NCI-H774 (cell line): ENCODE data around the gene IGF2BP2.
A peak's percentile ranks its signal among the peaks of the same experiment; 100 is the strongest.
"Not testable (repeated sequence)": the region's sequence is repeated elsewhere in the genome, so short reads cannot be mapped to it uniquely, and the experiment has no call there.

Experiments used
- DNase-seq: peaks from one replicate; lab custom pipeline; 2025; lab: John Stamatoyannopoulos, UW

IGF2BP2 gene

GRCh38 chr3:185825006-185825638 is at the start of gene IGF2BP2:
IGF2BP2 (minus strand) TSS chr3:185825042; CDS start chr3:185824960, 82 bp downstream.
- no peak for DNase-seq

GRCh38 chr3:185874119-185874518 is 49.3 kb upstream of the IGF2BP2 start:
- peak; percentile 57 for DNase-seq

GRCh38 chr3:185867650-185868049 is 42.8 kb upstream of the IGF2BP2 start:
- DNase-seq = no peak

DNA sequence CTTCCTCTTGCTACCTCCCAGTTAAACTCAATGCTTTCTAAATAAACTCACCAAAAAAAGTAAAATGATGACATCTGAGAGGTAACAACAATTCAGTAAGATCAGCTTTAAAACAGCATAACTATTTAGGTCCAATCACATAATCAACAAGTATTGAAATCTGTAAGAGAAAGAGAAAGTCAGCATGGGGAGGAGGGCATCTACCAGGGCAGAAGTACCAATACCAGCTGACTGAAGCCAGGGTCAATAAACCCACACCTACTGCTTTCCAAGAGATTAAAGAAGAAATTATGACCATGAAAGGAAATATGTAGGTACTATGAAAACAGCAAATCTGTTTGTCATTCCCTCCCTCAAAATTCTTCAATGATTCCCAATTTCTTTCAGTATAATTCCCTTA is 42.2 kb upstream of the IGF2BP2 start:
- no peak for DNase-seq

DNA sequence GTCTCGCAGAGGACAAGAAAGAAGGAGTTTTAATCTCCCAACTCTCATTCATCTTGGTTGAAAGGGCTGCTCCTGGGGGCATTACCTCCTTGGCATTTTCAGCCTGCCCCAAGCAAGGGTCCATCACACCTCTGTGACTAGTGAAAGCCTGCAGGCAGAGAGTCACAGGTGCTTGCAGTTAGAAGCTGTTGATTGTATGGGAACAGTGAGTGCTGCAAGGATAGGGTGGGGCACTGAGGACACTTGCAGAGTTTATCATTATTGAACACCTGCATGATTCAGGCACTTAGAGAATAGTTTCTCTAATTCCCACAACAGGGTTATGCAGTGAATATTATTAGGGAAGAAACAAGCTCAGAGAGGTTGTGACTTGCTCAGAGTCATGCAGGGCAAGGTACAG is 41.7 kb upstream of the IGF2BP2 start:
- no peak for DNase-seq

DNA sequence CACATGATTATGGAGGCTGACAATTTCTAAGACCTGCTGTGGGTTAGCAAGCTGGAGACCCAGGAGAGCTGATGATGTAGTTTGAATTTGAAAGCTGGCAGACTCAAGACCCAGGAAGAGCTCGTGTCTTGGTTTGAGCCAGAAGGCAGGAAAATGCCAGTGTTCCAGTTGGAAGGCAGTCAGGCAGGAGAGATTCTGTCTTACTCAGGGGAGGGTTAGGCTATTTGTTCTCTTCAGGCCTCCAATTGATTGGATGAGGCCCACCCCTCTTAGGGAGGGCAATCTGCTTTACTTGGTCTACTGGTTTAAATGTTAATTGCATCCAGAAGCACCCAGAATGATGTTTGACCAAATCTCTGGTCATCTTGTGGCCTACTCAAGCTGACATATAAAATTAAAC is 40.4 kb upstream of the IGF2BP2 start:
- no peak for DNase-seq

- DNase-seq = no peak
Measured at GRCh38 chr3:185864767-185865166, 39.9 kb upstream of the IGF2BP2 start.

DNA sequence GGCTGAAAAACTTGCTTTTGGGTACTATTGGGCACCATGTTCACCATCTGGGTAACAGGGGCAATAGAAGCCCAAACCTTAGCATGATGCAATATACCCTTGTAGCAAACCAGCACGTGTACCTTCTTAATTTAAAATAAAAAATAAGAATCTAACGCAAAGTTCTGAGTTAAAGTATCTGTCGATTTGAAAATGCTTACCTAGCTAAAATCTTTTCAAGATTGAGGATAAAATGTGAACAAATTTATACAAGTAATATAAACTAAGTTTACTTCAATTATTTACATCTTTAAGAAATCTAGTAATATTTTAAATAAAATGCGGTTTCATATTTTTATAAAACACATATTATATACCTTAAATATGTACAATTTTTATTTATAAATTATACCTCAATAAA is 38.1 kb upstream of the IGF2BP2 start:
- DNase-seq = no peak

- no peak for DNase-seq
Measured at GRCh38 chr3:185859294-185859972, 34.6 kb upstream of the IGF2BP2 start.

DNA sequence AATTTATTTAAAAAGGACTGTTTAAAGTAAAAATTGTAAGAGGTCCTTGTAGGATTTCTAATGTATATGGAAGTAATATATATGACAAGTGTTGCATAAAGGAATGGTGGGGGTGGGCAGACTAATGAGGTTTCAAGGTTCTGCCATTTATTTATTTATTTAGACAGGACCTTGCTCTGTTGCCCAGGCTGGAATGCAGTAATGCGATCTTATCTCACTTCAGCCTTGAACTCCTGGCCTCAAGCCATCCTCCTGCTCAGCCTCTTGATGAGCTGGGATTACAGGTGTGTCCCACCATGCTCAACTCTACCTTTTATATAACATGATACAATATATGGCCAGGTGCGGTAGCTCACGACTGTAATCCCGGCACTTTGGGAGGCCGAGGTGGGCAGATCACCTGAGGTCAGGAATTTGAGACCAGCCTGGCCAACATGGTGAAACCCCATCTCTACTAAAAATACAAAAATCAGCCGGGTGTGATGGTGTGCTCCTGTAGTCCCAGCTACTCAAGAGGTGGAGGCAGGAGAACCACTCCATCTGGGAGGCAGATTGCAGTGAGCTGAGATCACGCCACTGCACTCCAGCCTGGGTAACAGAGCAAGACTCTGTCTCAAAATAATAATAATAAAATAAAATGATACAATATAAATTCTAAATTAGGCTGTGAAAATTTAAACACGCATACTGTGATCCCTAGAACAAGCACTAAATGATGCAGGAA is 33.8 kb upstream of the IGF2BP2 start:
- DNase-seq = no peak

DNA sequence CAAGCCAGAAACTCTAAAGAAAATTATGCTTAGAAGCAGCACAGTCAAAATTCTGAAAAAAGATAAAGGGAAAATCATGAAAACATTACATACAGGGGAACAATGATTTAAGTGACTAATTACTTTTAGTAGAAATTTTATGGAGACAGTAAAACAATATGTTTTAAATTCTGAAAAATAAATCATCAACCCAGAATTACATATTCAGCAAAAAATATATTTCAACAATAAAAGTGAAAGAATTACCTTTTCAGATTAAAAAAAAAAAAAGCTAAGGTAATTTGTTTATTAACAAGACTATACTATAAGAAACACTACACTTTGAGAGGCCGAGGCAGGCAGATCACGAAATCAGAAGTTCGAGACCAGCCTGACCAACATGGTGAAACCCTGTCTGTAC is 32.4 kb upstream of the IGF2BP2 start:
- DNase-seq = no peak

DNA sequence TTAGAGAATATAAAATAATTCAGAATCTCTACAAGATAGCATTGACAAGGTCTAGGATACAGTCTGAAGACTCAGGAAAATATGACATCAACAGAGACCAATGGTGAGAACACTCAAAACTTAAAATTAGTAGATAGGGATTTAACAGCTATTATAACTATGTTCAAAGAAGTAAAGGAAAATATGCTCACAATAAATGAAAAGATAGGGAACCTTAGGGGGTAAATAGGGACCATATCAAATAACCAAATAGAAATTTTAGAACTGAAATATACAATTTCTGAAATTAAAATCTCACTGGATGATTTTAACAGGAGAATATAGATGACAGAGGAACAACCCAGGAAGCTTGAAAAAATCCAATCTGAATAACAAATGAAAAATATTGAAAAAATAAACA is 31.8 kb upstream of the IGF2BP2 start:
- DNase-seq = no peak

- not testable (repeated sequence) for DNase-seq
Measured at GRCh38 chr3:185853771-185854170, 28.9 kb upstream of the IGF2BP2 start.

DNA sequence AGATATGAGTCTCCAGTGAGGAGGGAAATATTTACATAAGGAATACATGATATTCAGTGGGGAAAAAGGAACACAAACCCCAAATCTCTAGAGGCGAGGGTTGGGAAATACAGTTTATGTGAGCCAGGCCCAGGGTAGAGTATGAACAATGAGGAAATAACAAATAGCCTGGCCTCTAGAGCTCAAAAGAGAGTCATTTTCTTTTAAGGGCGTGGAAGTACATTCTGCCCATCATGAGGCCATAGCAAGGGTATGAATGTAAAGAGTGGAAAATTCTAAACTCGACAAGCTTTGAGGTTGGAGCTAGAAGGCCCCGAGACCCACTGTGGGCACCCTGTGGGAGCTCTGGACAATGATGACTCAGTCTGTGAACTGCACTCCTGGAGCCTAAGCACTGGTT is 27.8 kb upstream of the IGF2BP2 start:
- DNase-seq = no peak

GRCh38 chr3:185851959-185852358 is 27.1 kb upstream of the IGF2BP2 start:
- DNase-seq = no peak

GRCh38 chr3:185851046-185851445 is 26.2 kb upstream of the IGF2BP2 start:
- DNase-seq = no peak

GRCh38 chr3:185847506-185847905 is 22.7 kb upstream of the IGF2BP2 start:
- DNase-seq = no peak

GRCh38 chr3:185846037-185846436 is 21.2 kb upstream of the IGF2BP2 start:
- DNase-seq = no peak

- DNase-seq = no peak
Measured at GRCh38 chr3:185844051-185844450, 19.2 kb upstream of the IGF2BP2 start.

GRCh38 chr3:185843635-185844034 is 18.8 kb upstream of the IGF2BP2 start:
- no peak for DNase-seq

DNA sequence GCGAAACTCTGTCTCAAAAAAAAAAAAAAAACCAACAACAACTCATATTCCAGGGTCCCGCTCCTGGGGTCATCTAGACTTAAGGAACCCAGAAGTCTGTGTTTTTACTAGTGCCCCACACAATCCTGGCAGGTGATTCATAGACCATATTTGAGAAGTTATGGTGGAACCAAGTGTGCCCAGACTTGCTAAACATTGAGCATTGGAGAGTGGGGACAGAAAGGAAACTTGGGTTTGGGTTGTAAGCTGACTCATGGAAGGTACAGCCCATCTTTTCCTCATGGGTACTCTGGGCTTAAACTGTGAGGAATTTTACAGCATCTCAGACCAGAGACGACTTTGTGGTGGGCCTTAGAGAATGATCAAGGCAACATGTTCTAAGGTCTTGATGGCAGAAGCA is 18.3 kb upstream of the IGF2BP2 start:
- DNase-seq = no peak

GRCh38 chr3:185842241-185842640 is 17.4 kb upstream of the IGF2BP2 start:
- DNase-seq = no peak

DNA sequence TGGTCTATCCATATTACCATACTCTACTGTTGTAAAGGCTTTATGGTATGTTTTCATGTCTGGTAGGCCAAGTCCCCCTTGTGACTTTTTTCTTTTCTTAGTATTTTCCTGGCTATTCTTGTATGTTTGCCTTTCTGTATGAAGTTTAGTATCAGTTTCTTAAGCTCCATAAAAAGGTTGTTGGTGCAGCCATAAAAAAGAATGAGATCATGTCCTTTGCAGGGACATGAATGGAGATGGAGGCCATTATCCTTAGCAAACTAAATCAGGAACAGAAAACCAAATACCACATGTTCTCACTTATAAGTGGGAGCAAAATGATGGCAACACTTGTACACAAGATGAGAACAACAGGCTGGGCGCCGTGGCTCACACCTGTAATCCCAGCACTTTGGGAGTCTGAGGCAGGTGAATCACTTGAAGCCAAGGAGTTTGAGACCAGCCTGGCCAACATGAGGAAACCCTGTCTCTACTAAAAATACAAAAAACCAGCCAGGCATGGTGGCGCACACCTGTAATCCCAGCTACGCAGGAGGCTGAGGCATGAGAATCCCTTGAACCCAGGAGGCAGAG is 13.7 kb upstream of the IGF2BP2 start:
- DNase-seq = not testable (repeated sequence)
